Sciatic nerve (tissue), 2 donors: Measurements from ENCODE around the gene MGA. TPM values are rescaled to one million over a fixed set of nuclear protein-coding genes. Genes with fewer than 3 reads are reported as not detected.

Experiments used
- ATAC-seq: fragments of 200-7000 bp; cut with Tn5 transposase; one replicate; pipeline ENCODE4 v1.9.1; 2020; ENCODE audit warnings: mild to moderate bottlenecking, moderate library complexity
- DNase-seq: peaks from one replicate; pipeline ENCODE4 v3.0.0-alpha.2; 2020; ENCODE audit warnings: low spot score
- intact Hi-C: fragments of 100-400 bp; cut with DNase I; formaldehyde crosslinking; loops from one replicate; pipeline ENCODE4 v1.14.2; 2022
- total RNA-seq: library from RNA; stranded (reverse); fragmentation: NEBNext Ultra II Directional; extraction: Animal tissue kit (Norgen Biotek cat#: 25700); gene quantifications from one replicate; pipeline ENCODE4 v1.2.1, GENCODE V29; 2021
- donor health status: DM: no; HTN: no; CAD: no.
- donor health status: DM: no; HTN: no; CAD: no.

Gene MGA
- total RNA-seq, 1 donor from 2014 or later, result 55.5 TPM

DNA sequence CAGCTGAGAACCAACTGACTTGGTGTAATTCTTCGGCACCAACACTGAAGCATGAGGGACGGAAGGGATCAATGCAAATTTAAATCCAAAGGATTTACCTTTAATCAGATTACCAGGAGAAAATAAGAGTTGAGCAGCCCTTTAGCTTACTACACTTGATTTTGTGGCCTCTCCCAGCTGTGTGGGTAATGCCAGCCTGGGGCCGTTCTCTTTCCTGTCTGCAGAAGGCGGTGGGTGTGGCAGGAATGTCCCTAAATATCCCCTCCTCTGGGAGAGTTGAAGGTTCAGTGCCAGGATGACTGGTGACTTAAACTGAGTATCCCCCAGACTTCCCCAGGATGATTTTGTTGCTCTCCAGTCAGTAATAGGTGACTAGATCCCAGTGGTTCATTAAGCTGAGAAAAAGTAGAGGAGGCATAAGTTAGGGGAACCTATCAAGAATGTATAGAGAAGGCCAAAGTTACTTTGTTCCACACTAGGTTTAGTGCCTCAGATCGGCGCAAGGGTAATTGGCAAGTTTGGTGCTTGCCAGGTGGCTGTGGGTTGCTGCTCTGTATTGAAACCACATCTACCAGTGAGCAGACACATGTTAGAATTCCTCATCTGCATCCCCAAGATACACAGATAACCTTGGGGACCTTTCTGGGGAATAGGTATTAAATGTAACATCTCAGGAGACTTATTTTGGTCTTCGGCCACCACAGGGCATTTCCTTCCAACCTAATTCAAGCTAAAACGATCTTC, 137.2 kb downstream of the MGA start:
- DNase-seq (no peak), ATAC-seq (no peak)
- intact Hi-C loops, result no loop called here

DNA sequence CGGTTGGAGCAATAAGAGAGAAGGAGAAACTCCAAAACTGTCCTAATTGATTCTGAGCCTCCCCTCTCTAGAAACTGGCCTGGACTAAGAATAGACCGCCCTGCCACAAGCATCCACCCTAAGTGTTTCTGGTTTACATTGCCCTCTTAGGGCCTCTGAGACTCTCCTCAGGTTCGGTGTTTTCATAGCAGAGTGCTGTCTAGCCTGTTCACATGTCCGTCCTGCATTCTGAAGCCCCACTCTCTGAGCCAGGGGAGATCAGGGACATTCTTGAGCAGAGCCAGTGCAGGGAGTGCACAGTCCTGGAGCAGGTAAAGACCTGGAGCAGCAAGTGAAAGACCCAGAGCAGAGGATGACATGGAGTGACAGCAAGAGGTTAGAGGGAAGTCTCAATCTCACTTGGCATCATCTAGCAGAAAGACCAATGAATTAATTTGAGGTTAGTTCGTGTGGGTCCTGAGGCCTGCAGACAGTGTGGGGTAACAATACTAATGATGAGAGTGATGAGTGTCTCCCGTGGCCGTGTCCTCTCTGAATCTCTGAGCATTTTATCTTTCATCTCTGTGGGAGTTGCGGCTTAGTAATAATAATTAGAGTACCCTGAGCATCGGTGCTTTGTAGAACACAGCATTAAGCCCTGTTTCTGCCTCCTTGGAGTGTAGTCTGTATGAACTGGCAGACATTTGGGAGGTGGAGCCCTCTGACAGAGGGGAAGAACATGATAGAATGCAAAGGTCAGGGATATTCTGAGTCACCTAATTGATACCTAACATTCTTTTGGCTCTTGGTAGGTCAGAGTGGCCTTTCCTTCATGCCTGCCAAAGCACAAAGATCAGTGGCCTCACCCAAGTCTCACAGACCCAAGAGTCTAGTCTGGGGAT, 138.6 kb downstream of the MGA start:
- DNase-seq, result no peak
- intact Hi-C loops, result no loop called here
- no peak for ATAC-seq

DNA sequence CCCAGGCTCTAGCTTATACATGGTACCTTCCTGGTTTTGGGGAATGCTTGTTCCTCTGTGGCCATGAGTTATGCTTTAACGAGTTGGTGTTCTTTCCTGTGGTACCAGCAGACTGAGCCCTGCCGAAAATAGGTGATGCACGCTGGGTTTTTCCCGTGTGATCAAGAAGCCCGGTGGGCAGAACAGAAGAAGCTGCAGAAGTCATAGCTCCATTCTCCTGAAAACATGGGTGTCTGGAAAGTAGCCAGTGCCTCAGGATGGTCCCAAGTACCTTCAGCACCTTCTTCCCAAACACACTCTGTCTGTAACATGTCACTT, 139.2 kb downstream of the MGA start:
- ATAC-seq (no peak), DNase-seq (no peak)
- intact Hi-C loops, result no loop called here

DNA sequence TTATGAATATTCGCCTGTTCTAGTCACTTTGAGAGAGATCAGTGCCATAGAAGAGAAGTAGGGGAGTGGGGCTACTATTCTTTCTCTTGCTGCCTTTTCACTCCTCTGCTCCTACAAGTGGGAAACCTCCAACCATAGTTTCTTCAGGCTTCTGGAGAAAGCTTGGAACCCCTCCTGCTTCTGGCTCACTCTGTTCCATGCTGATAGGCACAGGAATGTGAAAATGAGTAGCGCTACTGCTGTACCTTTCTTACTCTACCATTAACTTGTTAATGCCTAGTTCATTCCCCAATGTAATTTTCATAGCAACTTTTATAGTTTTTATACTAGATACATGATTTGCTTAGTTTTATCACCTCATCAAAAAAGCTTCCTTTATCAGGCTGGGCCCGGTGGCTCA, 141.0 kb downstream of the MGA start:
- intact Hi-C loops, result no loop called here
- ATAC-seq (no peak), DNase-seq (no peak)

DNA sequence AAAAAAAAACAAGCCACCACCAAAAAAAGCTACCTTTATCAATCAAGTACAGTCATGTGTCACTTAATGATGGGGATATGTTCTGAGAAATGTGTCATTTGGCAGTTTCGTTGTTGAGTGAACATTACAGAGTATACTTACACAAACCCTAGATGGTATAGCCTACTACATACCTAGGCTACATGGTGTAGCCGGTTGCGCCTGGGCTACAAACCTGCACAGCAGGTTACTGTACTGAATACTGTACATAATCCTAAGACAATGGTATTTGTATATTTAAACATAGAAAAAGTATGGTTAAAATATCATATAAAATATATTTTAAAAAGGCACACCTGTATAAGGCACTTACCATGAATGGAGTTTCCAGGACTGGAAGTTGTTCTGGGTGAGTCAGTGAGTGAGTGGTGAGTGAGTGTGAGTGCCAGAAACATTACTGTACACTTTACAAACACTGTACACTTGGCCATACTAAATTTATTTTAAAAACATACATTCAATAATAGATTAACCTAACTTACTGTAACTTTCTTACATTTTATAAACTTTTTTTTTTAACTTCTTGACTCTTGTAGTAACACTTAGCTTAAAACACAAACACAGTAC, 141.7 kb downstream of the MGA start:
- intact Hi-C loops, result no loop called here
- ATAC-seq (no peak), DNase-seq (no peak)

DNA sequence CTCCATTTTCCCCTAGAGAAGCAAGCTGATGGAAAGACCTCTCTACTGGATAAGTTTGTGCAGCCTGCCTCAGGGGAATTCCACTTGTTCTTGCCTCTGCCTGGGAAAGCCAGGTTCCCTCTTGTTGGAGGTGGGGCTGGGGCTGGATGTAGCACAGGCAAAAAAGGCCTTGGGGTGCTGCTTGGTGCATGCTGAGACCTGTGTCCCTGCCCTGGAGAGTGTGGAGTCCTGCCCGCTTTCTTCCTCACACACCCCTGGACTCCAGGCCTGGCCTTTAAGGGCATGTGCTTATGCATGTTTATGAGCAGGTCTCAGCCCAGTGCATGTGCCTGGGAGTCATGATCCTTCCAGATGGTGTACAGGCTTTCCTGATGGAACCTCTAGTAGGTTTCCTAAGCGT, 144.2 kb downstream of the MGA start:
- no peak for DNase-seq
- ATAC-seq, result peak; percentile 48
- intact Hi-C loops, result no loop called here

DNA sequence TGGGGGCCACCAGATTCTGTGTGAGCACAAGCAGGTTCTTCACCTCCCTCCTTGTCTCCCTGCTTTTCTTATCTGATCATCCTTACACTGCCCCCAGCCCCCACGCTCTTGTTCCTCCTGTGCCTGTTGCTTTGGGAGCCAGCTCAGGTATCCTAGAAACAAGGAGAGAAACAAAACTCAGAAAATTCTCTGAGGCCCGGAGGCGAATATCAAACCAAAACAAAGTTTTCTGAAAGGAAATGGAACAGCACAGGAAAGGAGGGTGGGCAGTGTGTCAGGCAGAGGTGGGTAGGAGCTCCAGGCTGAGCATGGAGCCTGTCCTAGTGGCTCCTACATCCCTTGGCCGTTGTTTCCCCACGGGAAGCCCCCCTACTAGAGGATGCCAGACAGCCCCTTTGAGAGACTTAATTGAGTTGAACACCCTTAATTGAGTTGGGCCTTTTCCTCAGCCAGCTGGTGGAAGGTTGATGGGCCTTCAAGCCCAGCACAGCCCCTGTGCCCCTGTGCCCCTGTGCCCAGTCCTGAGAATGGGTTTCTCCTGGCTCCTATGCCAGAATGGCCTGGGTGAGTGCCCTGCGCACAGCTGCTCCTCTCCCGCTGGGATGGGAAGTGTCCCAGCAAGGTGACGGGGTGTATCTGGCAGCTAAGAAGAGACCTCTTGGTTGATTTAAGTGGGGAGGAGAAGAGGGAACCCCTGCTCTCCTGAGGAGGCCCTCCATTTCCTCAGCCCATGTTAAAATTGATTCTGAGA, 144.9 kb downstream of the MGA start:
- DNase-seq (no peak), ATAC-seq (peak; percentile 38)
- intact Hi-C loops, result no loop called here

DNA sequence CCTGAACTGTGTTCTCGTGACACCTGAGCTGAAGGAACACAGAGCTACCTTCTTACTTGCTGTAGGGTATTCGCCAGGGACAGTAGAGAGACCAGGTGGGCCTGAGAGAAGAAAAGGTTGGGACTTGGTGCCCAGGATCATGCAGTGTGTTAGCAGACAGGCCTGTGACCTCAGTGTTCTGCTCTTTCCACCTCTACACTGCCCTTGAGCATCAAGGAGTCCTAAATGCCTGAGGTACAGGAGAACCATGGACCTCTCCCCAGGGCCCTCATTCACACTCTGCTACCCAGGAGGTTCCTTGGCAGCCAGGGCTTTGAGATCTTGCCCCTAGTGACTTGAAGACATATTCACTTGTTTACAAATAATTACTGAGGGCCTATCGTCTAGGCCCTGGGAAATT, 145.5 kb downstream of the MGA start:
- intact Hi-C loops, result loop anchor here (2.0 kb wide), 1 partner anchor 33 kb away; no protein-coding TSS in a partner anchor
- DNase-seq (no peak), ATAC-seq (no peak)

DNA sequence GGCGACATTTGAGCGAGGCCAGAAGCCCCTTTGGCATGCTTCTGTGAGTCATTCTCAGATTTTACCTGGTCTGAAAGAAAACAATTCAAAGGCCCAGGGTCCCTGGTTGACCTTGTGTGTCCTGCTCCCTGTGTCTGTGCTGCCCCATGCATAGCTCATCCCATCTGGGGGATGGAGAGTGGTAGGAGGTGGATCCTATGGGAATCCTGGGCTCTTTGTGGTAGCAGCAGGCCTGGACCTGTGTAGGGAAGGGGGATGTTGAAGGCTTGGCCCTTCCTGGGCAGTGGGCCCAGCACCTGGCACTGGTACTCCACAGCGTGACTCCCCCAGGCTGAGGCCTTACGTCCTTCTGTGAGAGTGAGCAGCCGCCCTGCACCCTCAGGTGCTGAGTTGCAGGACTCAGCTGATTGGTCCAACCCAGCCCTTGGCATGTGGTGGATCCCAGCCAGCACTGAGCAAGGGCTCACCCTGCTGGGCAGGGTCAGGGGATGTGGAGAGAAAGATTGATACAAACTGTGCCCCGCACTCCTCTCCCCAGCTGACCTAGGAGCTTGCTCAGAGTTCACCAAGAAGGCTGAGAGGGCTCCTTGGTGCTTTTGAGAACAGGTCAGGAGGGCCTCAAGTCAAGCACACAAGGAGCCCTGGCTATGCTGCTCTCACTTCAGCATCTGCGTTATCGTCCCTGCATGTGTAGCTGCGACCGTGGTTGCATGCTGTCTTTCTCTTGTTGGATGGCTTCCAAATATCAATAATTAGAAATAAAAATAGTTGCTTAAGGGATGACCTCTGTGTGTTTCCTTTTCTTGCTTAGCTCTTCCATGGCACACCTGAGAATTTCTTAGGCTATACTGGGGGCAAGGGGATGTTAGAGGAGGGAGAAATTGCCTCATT, 146.3 kb downstream of the MGA start:
- intact Hi-C loops, result loop anchor here (2.0 kb wide), 1 partner anchor 34 kb away; no protein-coding TSS in a partner anchor
- ATAC-seq (no peak), DNase-seq (no peak)

DNA sequence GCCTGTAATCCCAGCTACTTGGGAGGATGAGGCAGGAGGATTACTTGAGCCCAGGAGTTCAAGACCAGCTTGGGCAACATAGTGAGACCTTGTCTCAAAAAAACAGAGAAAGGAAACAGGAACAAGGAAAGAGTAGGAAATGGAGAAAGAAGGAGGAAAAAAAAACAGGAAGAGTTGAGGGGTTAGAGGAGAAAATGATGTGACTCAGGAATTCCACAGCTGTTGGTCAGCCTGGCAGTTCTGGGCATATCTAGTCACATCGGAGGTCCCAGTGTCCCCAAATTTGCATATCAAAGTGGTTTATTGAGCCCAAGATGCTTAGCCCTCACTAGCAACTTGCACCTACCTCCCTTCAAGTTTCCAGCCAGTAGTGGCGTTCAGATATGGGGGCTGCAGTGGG, 148.9 kb downstream of the MGA start:
- DNase-seq, result no peak
- intact Hi-C loops, result no loop called here
- ATAC-seq, result no peak

DNA sequence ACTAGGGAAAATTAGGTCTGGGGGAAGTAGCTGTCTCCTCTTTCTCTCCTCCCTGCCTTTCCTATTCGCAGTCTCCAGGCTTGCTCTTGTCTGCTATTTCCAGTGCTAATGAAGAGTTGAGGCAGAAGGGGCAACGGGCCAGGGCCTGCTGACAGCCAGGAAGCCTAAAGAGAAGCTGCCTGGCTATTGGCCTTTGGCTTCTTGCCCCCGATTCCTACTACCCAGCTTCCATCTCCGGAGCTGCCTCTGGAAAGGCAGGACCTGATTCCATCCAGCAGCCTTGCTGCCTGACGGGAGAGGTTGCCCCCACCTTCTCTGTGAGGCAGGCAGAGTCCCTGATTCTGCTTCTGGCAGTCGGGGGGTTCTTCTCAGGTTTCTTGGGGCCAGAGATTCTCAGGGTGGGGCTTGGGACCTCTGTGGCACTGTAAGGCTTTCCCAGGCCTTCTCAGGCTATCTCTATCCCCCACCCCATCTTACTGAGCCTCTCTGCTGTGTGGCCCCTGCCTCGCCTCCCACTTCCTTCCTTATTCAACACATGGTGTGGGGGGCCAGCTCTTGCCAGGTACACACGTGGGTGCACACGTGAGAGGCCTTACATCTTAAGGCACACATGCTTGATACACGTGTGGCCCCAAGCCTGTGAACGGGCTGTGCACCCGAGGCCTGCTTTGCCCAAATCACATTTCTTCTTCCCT, 149.5 kb downstream of the MGA start:
- no peak for DNase-seq
- intact Hi-C loops, result loop anchor here (10.0 kb wide), 1 partner anchor 245 kb away; no protein-coding TSS in a partner anchor
- ATAC-seq, result no peak

DNA sequence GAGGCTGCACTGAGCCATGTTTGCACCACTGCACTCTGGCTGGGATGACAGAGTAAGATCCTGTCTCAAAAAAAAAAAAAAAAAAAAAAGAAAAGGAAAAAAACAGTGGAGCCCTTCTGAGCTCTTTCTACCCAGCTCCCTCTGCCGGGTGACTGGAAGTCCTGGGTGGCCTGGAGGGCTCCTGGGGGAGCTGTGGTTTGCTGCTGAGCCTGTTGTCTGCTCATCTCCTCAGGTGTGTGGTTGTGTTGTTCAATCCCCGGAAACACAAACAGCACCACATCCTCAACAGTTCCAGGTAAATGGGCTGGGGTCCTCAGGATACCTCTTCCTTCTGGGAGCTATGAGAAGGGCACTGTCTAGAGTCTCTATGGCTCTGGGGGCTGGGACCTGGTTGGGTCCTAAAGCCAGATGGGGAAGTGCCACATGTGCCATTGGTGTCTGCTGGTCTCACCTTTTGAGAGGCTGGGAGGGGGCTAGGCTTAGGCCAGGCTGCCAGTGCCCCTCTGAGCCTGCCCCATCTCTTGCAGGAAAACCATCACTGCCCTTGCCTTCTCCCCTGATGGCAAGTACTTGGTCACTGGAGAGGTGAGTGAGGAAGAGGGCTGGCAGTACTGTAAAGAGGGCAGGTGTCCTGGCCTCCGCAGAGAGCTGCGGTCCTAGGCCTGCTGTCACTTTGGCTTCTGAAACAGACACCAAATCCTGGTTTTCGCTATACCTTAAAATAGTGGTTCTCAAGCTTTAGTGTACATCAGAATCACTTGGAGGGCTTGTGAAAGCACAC, 150.6 kb downstream of the MGA start:
- intact Hi-C loops, result loop anchor here (10.0 kb wide), 1 partner anchor 246 kb away; no protein-coding TSS in a partner anchor
- no peak for DNase-seq
- ATAC-seq, result peak; percentile 22

DNA sequence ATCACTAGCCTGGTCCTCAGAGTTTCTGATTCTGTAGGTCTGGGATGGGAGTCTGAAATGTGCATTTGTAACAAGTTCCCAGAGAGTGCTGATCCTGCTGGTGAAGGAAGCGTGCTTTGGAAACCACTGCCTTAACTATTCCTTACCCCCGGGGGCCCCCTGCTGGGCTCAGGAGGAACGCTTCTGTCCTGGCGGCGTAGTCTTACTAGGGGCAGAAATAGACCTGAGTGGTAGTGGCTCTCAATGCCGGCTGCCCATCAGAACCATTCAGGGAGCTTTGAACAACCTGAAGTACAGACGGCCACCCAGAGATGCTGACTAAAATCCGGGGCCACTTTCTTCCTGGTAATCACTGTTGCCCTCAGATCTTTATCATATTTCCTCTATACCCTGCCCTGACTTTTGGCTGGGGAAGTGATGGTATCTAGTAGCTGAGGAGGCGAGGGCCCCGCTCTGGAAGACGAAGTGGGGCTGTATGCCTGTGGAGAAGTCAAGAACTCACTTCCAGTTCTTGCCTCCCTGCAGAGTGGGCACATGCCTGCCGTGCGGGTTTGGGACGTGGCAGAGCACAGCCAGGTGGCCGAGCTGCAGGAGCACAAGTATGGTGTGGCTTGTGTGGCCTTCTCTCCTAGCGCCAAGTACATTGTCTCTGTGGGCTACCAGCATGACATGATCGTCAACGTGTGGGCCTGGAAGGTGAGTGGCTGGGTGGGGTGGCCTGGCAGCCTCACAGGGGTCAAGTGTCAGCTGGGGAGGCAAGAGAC, 151.4 kb downstream of the MGA start:
- ATAC-seq (peak; percentile 95), DNase-seq (peak; percentile 92)
- intact Hi-C loops, result loop anchor here (10.0 kb wide), 1 partner anchor 247 kb away; no protein-coding TSS in a partner anchor

DNA sequence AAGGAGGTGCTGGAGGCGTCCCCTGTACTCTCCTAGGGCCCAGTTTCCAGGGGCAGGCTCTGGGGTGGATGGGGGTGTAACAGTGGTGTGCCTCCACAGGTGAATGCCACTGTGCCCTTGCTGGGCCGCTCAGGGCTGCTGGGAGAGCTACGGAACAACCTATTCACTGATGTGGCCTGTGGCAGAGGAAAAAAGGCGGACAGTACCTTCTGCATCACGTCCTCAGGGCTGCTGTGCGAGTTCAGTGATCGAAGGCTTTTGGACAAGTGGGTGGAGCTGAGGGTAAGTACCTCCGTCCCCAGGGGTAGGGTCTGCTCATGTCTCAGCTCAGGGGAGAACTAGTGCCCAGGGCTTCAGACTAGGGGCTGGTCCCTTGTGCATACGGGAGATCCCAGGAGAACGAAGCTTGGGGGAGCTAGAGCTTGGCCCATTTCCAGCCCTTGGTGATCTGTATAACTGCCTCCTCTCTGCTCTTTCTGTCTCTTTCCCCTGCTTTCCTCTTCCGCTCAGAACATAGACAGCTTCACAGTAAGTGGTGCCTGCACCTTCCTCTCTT, 152.7 kb downstream of the MGA start:
- ATAC-seq, result no peak
- DNase-seq, result no peak
- intact Hi-C loops, result loop anchor here (10.0 kb wide), 1 partner anchor 248 kb away; no protein-coding TSS in a partner anchor

DNA sequence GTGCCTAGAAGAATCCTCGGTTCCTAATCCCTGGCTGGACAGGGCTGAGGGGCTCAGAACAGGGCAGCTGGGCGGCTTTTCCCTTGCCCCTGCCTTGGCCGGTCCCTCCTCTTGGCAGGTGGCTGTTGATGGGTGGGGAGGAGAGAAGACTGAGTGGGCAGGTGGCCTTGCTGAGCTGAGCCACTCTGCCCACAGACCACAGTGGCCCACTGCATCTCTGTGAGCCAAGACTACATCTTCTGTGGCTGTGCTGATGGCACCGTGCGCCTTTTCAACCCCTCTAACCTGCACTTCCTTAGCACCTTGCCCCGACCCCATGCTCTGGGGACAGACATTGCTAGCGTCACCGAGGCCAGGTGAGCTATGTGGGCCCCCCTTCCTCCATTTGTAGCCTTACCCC, 153.2 kb downstream of the MGA start:
- intact Hi-C loops, result loop anchor here (10.0 kb wide), 1 partner anchor 249 kb away; no protein-coding TSS in a partner anchor

DNA sequence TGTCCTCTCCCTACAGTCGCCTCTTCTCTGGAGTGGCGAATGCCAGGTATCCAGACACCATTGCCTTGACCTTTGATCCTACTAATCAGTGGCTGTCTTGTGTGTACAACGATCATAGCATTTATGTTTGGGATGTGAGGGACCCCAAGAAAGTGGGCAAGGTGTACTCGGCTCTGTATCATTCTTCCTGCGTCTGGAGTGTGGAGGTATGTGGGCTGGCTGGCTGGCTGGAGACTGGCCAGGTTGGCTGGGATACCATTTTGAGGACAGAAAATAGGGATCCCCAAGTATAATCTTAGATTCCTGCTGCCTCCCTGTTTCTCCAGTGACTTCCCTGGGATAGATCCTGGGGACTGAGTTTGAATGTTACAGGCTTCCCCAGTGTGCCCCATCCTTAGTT, 154.3 kb downstream of the MGA start:
- ATAC-seq, result no peak
- DNase-seq, result no peak
- intact Hi-C loops, result loop anchor here (10.0 kb wide), 1 partner anchor 250 kb away; no protein-coding TSS in a partner anchor

More for the DNA sequence above, 153.2 kb downstream of the MGA start:
- ATAC-seq (no peak), DNase-seq (no peak)
